Uterus (tissue), 2 donors: ENCODE results near the gene NOL4L.

Experiments used
- POLR2A ChIP-seq, 2 donors: fragments of 450-650 bp; IDR thresholded peaks; one replicate each; pipeline ENCODE4 v1.6.1; 2016; ENCODE audit warnings: antibody characterized with exemption in 2 of 2, mild to moderate bottlenecking in 1 of 2, moderate library complexity in 1 of 2
- TF ChIP-seq, protein P1 (sequence below), 4 experiments: fragments of 200-600 bp in 2 of 4; fragments of 450-650 bp in 2 of 4; sonication (generic) in 2 of 4; IDR thresholded peaks; one replicate each; pipeline ENCODE4 v1.5.1; 2016 to 2019; ENCODE audit warnings: antibody characterized with exemption in 4 of 4, mild to moderate bottlenecking in 2 of 4, moderate library complexity in 1 of 4

DNA sequence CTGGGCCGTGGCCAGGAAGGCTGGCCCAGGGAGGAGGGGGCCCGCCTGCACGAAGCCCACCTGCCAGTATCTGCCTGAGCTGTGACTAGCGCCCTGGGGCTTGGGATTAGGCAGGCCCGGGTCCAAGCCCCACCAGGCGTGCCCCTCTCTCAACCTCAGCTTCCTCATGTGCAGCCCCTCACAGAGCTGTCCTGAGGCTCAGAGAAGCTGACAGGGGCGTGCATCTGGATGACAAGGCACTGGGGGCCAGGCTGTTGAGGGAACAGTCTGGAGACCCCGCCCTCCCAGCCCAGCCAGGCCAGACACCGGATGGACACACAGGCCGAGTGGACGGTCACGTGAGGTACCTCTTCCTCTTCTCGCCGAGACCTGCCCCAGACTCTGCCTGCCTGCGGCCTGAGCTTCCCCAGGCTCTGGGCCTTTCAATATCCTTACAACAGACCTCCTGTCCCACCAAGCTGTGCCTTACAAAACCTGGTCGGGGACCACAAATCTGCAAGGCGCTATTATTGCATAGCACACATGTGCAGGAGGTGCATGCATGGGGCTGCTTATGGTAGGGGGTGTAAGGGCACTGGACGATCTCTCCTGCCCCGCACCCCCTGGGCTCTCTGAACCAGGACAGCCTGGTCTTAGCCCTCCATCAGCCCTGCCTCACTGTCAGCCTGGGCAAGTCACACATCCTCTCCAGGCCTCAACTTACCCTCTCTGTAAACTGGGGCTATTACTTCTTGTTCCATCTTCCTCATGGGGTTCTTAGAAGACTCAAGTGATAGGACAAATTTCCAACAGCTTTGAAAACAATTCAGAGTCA is 20.0 kb downstream of the NOL4L start:
- TF ChIP-seq, protein P1, sequence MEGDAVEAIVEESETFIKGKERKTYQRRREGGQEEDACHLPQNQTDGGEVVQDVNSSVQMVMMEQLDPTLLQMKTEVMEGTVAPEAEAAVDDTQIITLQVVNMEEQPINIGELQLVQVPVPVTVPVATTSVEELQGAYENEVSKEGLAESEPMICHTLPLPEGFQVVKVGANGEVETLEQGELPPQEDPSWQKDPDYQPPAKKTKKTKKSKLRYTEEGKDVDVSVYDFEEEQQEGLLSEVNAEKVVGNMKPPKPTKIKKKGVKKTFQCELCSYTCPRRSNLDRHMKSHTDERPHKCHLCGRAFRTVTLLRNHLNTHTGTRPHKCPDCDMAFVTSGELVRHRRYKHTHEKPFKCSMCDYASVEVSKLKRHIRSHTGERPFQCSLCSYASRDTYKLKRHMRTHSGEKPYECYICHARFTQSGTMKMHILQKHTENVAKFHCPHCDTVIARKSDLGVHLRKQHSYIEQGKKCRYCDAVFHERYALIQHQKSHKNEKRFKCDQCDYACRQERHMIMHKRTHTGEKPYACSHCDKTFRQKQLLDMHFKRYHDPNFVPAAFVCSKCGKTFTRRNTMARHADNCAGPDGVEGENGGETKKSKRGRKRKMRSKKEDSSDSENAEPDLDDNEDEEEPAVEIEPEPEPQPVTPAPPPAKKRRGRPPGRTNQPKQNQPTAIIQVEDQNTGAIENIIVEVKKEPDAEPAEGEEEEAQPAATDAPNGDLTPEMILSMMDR (IDR thresholded peaks at IDR 0.05), result no peak
- TF ChIP-seq POLR2A (IDR thresholded peaks at IDR 0.05), result no peak
